A549 (cell line): ENCODE data around the gene KCNRG. TPM values are rescaled to one million over a fixed set of nuclear protein-coding genes. Genes with fewer than 3 reads are reported as not detected.

Source experiments
- ATAC-seq, 2 experiments: fragments of 200-7000 bp in 1 of 2; fragments of >200 bp in 1 of 2; cut with Nextera tagmentation in 1 of 2; cut with Tn5 transposase in 1 of 2; 3 replicates each; pipeline versions ENCODE4 v1.8.0 to v1.9.1; 2018 to 2020; ENCODE audit warnings: mild to moderate bottlenecking in 1 of 2, moderate library complexity in 1 of 2
- CTCF ChIA-PET: fragments of 300-600 bp; sonication (Branson Sonifier 250); formaldehyde crosslinking; extraction: SDS; loops from one replicate; lab custom pipeline; 2021; ENCODE audit warnings: antibody characterized with exemption, inconsistent platforms; lab: Yijun Ruan, JAX
- POLR2A ChIA-PET: fragments of 350-600 bp; formaldehyde crosslinking; extraction: SDS; loops from one replicate; lab custom pipeline; 2021; ENCODE audit warnings: antibody characterized with exemption, inconsistent platforms; lab: Yijun Ruan, JAX
- DNase-seq, 2 experiments: peaks; one replicate each; pipeline versions ENCODE4 v3.0.0 to v3.0.0-alpha.2; 2011 to 2016; ENCODE audit warnings: low read depth in 1 of 2, low spot score in 1 of 2
- FAIRE-seq: peaks from 2 replicates; lab custom pipeline; 2011; peaks lifted over from hg19 to GRCh38; lab: Jason Lieb, UNC
- H3K27ac ChIP-seq, 2 experiments: fragments of >200 bp; sonication (Bioruptor Twin); formaldehyde crosslinking; 3 replicates each; pipeline ENCODE4 v1.5.1; 2016 to 2017
- H3K4me1 ChIP-seq: fragments of >200 bp; sonication (Bioruptor Twin); formaldehyde crosslinking; 3 replicates; pipeline ENCODE4 v1.6.1; 2016
- H3K4me2 ChIP-seq: fragments of >200 bp; sonication (Bioruptor Twin); formaldehyde crosslinking; 3 replicates; pipeline ENCODE4 v1.6.1; 2016
- H3K4me3 ChIP-seq: fragments of >200 bp; sonication (Bioruptor Twin); formaldehyde crosslinking; 3 replicates; pipeline ENCODE4 v1.5.1; 2016
- H3K9me3 ChIP-seq: fragments of >200 bp; sonication (Bioruptor Twin); formaldehyde crosslinking; 3 replicates; pipeline ENCODE4 v1.6.1; 2016
- BHLHE40 ChIP-seq: IDR thresholded peaks from 2 replicates; pipeline ENCODE4 v1.6.1; 2012; ENCODE audit warnings: low read depth, low read length, inconsistent platforms
- CBX8 ChIP-seq: fragments of 200-600 bp; sonication (generic); IDR thresholded peaks from 2 replicates; pipeline ENCODE4 v1.6.1; 2016
- CHD4 ChIP-seq: fragments of 200-600 bp; sonication (generic); IDR thresholded peaks from 2 replicates; pipeline ENCODE4 v1.6.1; 2016; ENCODE audit warnings: antibody characterized with exemption, mild to moderate bottlenecking, borderline replicate concordance
- EHF ChIP-seq: fragments of 250-450 bp; sonication (Bioruptor Pico); IDR thresholded peaks from 2 replicates; pipeline ENCODE4 v1.5.0; 2020; ENCODE audit warnings: mild to moderate bottlenecking
- EHMT2 ChIP-seq: fragments of 200-600 bp; sonication (generic); IDR thresholded peaks from 2 replicates; pipeline ENCODE4 v1.6.1; 2016; ENCODE audit warnings: antibody characterized with exemption, low read depth, mild to moderate bottlenecking, moderate library complexity
- ELK1 ChIP-seq: fragments of 150-350 bp; IDR thresholded peaks from 2 replicates; pipeline ENCODE4 v1.6.1; 2014; ENCODE audit warnings: low read depth, mild to moderate bottlenecking, low read length
- EP300 ChIP-seq, 2 experiments: fragments of >200 bp; sonication (Bioruptor Twin); formaldehyde crosslinking; IDR thresholded peaks; 2 replicates in 1 of 2; 3 replicates in 1 of 2; pipeline ENCODE4 v1.6.1; 2016 to 2017
- GATA3 ChIP-seq: IDR thresholded peaks from 2 replicates; pipeline ENCODE4 v1.6.1; 2012; ENCODE audit warnings: borderline replicate concordance
- HOXB13 ChIP-seq: fragments of 250-450 bp; sonication (Bioruptor Pico); IDR thresholded peaks from 2 replicates; pipeline ENCODE4 v1.5.0; 2020; ENCODE audit warnings: low read depth, mild to moderate bottlenecking, moderate library complexity
- JUN ChIP-seq, 2 experiments: fragments of >200 bp; sonication (Bioruptor Twin); formaldehyde crosslinking; IDR thresholded peaks; 2 replicates in 1 of 2; 3 replicates in 1 of 2; pipeline ENCODE4 v1.6.1; 2016 to 2017
- JUNB ChIP-seq: fragments of >200 bp; sonication (Bioruptor Twin); formaldehyde crosslinking; IDR thresholded peaks from 2 replicates; pipeline ENCODE4 v1.6.1; 2016
- KDM5A ChIP-seq: fragments of 200-600 bp; sonication (generic); IDR thresholded peaks from 2 replicates; pipeline ENCODE4 v1.6.1; 2016; ENCODE audit warnings: antibody characterized with exemption, mild to moderate bottlenecking
- MAFK ChIP-seq: fragments of 450-650 bp; IDR thresholded peaks from 2 replicates; pipeline ENCODE4 v1.6.1; 2014; ENCODE audit not compliant: partially characterized antibody
- MAZ ChIP-seq: fragments of 150-350 bp; IDR thresholded peaks from 2 replicates; pipeline ENCODE4 v1.6.1; 2014; ENCODE audit warnings: antibody characterized with exemption, low read depth, low read length, borderline replicate concordance
- POLR2A ChIP-seq: IDR thresholded peaks from 2 replicates; pipeline ENCODE4 v1.6.1; 2012; ENCODE audit warnings: mild to moderate bottlenecking, low read length
- RAD21 ChIP-seq, 2 experiments: fragments of >200 bp in 1 of 2; sonication (Bioruptor Twin) in 1 of 2; formaldehyde crosslinking in 1 of 2; IDR thresholded peaks in 1 of 2; conservative IDR thresholded peaks in 1 of 2; 2 replicates in 1 of 2; 3 replicates in 1 of 2; pipeline ENCODE4 v1.6.1; 2012 to 2018; ENCODE audit warnings: inconsistent platforms in 1 of 2
- REST ChIP-seq: fragments of 200-600 bp; sonication (generic); IDR thresholded peaks from 2 replicates; pipeline ENCODE4 v1.6.1; 2016; ENCODE audit warnings: antibody characterized with exemption, mild to moderate bottlenecking, moderate library complexity
- RFX5 ChIP-seq: fragments of 450-650 bp; IDR thresholded peaks from 2 replicates; pipeline ENCODE4 v1.7.1; 2014; ENCODE audit warnings: antibody characterized with exemption, mild to moderate bottlenecking, moderate library complexity
- TFCP2L1 ChIP-seq: fragments of 250-450 bp; sonication (Bioruptor Pico); IDR thresholded peaks from 2 replicates; pipeline ENCODE4 v1.5.0; 2021; ENCODE audit warnings: mild to moderate bottlenecking
- ZFP36 ChIP-seq: fragments of 450-650 bp; IDR thresholded peaks from 2 replicates; pipeline ENCODE4 v1.6.1; 2014; ENCODE audit warnings: borderline replicate concordance; ENCODE audit not compliant: partially characterized antibody
- ZSCAN20 ChIP-seq: fragments of 250-450 bp; sonication (Bioruptor Pico); IDR thresholded peaks from 2 replicates; pipeline ENCODE4 v1.8.0; 2022; ENCODE audit warnings: mild to moderate bottlenecking, moderate library complexity
- WGBS: methylation state at CpG from one replicate; pipeline ENCODE4 v1.1.6; 2017; ENCODE audit errors: missing lambda C conversion rate; 5-methylcytosine and 5-hydroxymethylcytosine counted together
- polyA plus RNA-seq, 4 experiments: library from polyadenylated mRNA; depleted of rRNA in 3 of 4; stranded (reverse); fragments of >200 nt; fragmentation: RNase III in 1 of 4; extraction: RNeasy Plus Mini Kit Qiagen cat#74134 plus additional on column Dnase treatment in 1 of 4; gene quantifications; 2 replicates in 3 of 4; 3 replicates in 1 of 4; pipeline ENCODE4 v1.2.3, GENCODE V29; 2011 to 2017

Gene KCNRG
- polyA plus RNA-seq, 2 of the 4 experiments (the other 2 are of a cell fraction) = 0.53 to 1.5 TPM

GRCh38 chr13:50011461-50011860 is 3.8 kb upstream of the KCNRG start:
- 89% methylated on average over 1 of the region's 1 CpG for WGBS
- CTCF ChIA-PET = interaction anchor here (1.2 kb wide), 1 partner anchor 900 kb away, joined by 3 read pairs; no protein-coding TSS in a partner anchor
- no peak for FAIRE-seq

GRCh38 chr13:50012396-50013169 is 2.7 kb upstream of the KCNRG start:
- ATAC-seq = no peak
- no peaks in the 10 kb centered on the region for H3K4me1 ChIP-seq
- ChIA-PET CTCF (interaction anchor here (0.5 to 1.2 kb wide), 2 partner anchors 44 to 899 kb away, joined by 3 read pairs; no protein-coding TSS in a partner anchor), POLR2A (no interaction called here)
- no peak overlapping the region for H3K4me3 ChIP-seq
- no peak for DNase-seq
- 91% methylated on average over 6 of the region's 6 CpGs for WGBS
- no peaks in the 10 kb centered on the region for H3K9me3 ChIP-seq
- no peak for FAIRE-seq
- no peak overlapping the region for H3K27ac ChIP-seq
- no peak overlapping the region for H3K4me2 ChIP-seq
- TF ChIP-seq POLR2A = no peak
- peak; percentile 35 for TF ChIP-seq MAFK

More at GRCh38 chr13:50011461-50011860, 3.8 kb upstream of the KCNRG start:
- no peak for TF ChIP-seq CBX8
- TF ChIP-seq ZSCAN20 (CRISPR knock-in tag) = no peak
- TF ChIP-seq REST = no peak
- no peak for TF ChIP-seq EHF (CRISPR knock-in tag)
- POLR2A ChIA-PET = no interaction called here
- H3K4me2 ChIP-seq = no peak overlapping the region
- H3K9me3 ChIP-seq = no peaks in the 10 kb centered on the region
- no peaks in the 10 kb centered on the region for H3K4me1 ChIP-seq
- ATAC-seq = no peak
- no peak overlapping the region for H3K27ac ChIP-seq
- no peak overlapping the region for H3K4me3 ChIP-seq
- no peak for DNase-seq

GRCh38 chr13:50014386-50014785 is 858 bp upstream of the KCNRG start:
- H3K4me3 ChIP-seq = no peak overlapping the region
- ATAC-seq (no peak), FAIRE-seq (no peak), DNase-seq (no peak)
- no peaks in the 10 kb centered on the region for H3K9me3 ChIP-seq
- no peak for TF ChIP-seq HOXB13
- H3K27ac ChIP-seq = no peak overlapping the region
- 90% methylated on average over 1 of the region's 1 CpG for WGBS
- H3K4me2 ChIP-seq = no peak overlapping the region
- ChIA-PET POLR2A (interaction anchor here (2.3 kb wide), 1 partner anchor 17 kb away, joined by 10 read pairs; no protein-coding TSS in a partner anchor), CTCF (no interaction called here)
- no peaks in the 10 kb centered on the region for H3K4me1 ChIP-seq

GRCh38 chr13:50015750-50016149 is 506 bp downstream of the KCNRG start:
- WGBS = 98% methylated on average over 4 of the region's 4 CpGs

GRCh38 chr13:50016444-50016843 is 1.2 kb downstream of the KCNRG start:
- WGBS = 88% methylated on average over 2 of the region's 2 CpGs
- H3K9me3 ChIP-seq = no peaks in the 10 kb centered on the region
- no peaks in the 10 kb centered on the region for H3K4me1 ChIP-seq
- DNase-seq = no peak
- no peak for FAIRE-seq
- no peak overlapping the region for H3K4me3 ChIP-seq
- TF ChIP-seq JUNB (no peak), GATA3 (no peak), RFX5 (no peak), ELK1 (no peak), TFCP2L1 (CRISPR knock-in tag) (no peak), EP300 (IDR thresholded peaks at IDR 0.05) (no peak), CHD4 (no peak), MAZ (no peak), HOXB13 (no peak), RAD21 (conservative IDR thresholded peaks at IDR 0.05 in 1 of 2, IDR thresholded peaks at IDR 0.05 in 1 of 2) (no peak), BHLHE40 (no peak)
- ChIA-PET CTCF (interaction anchor here (0.7 kb wide), 1 partner anchor 133 kb away, joined by 4 read pairs; no protein-coding TSS in a partner anchor), POLR2A (no interaction called here)
- no peak for ATAC-seq
- H3K4me2 ChIP-seq = no peak overlapping the region
- no peak overlapping the region for H3K27ac ChIP-seq

More at GRCh38 chr13:50015750-50016149, 506 bp downstream of the KCNRG start:
- ATAC-seq (no peak), FAIRE-seq (no peak)
- TF ChIP-seq EHMT2 = no peak
- no peak for TF ChIP-seq MAZ
- no peak for TF ChIP-seq JUN (IDR thresholded peaks at IDR 0.05)
- TF ChIP-seq KDM5A = no peak
- TF ChIP-seq ZFP36 = no peak
- TF ChIP-seq, all 56 proteins: peak for 0
- Histone ChIP-seq H3K27ac (no peak overlapping the region), H3K4me2 (no peak overlapping the region), H3K4me3 (no peak overlapping the region), H3K9me3 (no peaks in the 10 kb centered on the region), H3K4me1 (no peaks in the 10 kb centered on the region)
- no peak for DNase-seq
- ChIA-PET POLR2A (interaction anchor here (2.3 kb wide), 1 partner anchor 18 kb away, joined by 10 read pairs; no protein-coding TSS in a partner anchor), CTCF (interaction anchor here (0.8 kb wide), 1 partner anchor 18 kb away, joined by 3 read pairs; no protein-coding TSS in a partner anchor)
